Natural killer cell (primary cell): ENCODE results near the gene RBM10. TPM values are rescaled to one million over a fixed set of nuclear protein-coding genes. Genes with fewer than 3 reads are reported as not detected.
A peak's percentile ranks its signal among the peaks of the same experiment; 100 is the strongest.

Experiments
- ATAC-seq, 3 donors: fragments of 150-1000 bp in 2 of 3; fragments of 200-7000 bp in 1 of 3; cut with Tn5 transposase; 1 replicate in 1 of 3; 2 replicates in 2 of 3; pipeline ENCODE4 v1.10.0; 2021; ENCODE audit warnings: mild to moderate bottlenecking in 2 of 3, moderate library complexity in 2 of 3
- DNase-seq, 2 donors: peaks; one replicate each; pipeline versions ENCODE4 v3.0.0 to v3.0.0-alpha.2; 2013 to 2021; ENCODE audit warnings: mixed read lengths in 1 of 2
- H3K27ac ChIP-seq: one replicate; pipeline ENCODE4 v1.5.1; 2013; ENCODE audit warnings: mild to moderate bottlenecking, low read length
- H3K27me3 ChIP-seq: one replicate; pipeline ENCODE4 v1.6.1; 2013; ENCODE audit warnings: low read length; ENCODE audit not compliant: control insufficient read depth, insufficient read depth
- H3K36me3 ChIP-seq: one replicate; pipeline ENCODE4 v1.6.1; 2013; ENCODE audit warnings: low read length; ENCODE audit not compliant: control insufficient read depth, insufficient read depth
- H3K4me1 ChIP-seq: one replicate; pipeline ENCODE4 v1.6.1; 2013; ENCODE audit warnings: low read length; ENCODE audit not compliant: control insufficient read depth, insufficient read depth
- H3K4me3 ChIP-seq: one replicate; pipeline ENCODE4 v1.5.1; 2013; ENCODE audit warnings: low read length
- H3K9me3 ChIP-seq: one replicate; pipeline ENCODE4 v1.6.1; 2013; ENCODE audit warnings: low read length; ENCODE audit not compliant: control insufficient read depth, insufficient read depth
- H3K27ac Mint-ChIP-seq, 2 donors: one replicate each; pipeline ENCODE4 v1.8.0; 2022; ENCODE audit warnings: mild to moderate bottlenecking in 2 of 2, mixed read lengths in 2 of 2, moderate library complexity in 1 of 2
- H3K27me3 Mint-ChIP-seq, 2 donors: one replicate each; pipeline ENCODE4 v1.8.0; 2022; ENCODE audit warnings: low read depth in 2 of 2, mixed read lengths in 2 of 2
- H3K36me3 Mint-ChIP-seq: one replicate; pipeline ENCODE4 v1.8.0; 2022; ENCODE audit warnings: mixed read lengths
- H3K4me1 Mint-ChIP-seq, 2 donors: one replicate each; pipeline ENCODE4 v1.8.0; 2022; ENCODE audit warnings: mixed read lengths in 2 of 2
- H3K4me3 Mint-ChIP-seq: one replicate; pipeline ENCODE4 v1.8.0; 2022; ENCODE audit warnings: mild to moderate bottlenecking, moderate library complexity, mixed read lengths
- H3K9me3 Mint-ChIP-seq, 2 donors: one replicate each; pipeline ENCODE4 v1.8.0; 2022; ENCODE audit warnings: mixed read lengths in 2 of 2
- WGBS: methylation state at CpG from one replicate; pipeline ENCODE4 v1.1.7; 2013; ENCODE audit warnings: missing lambda C conversion rate; ENCODE audit not compliant: insufficient coverage; 5-methylcytosine and 5-hydroxymethylcytosine counted together
- intact Hi-C: fragments of 100-400 bp; cut with micrococcal nuclease; formaldehyde crosslinking; loops from one replicate; pipeline ENCODE4 v1.14.2; 2022
- total RNA-seq, 4 donors: library from RNA; stranded (reverse); fragments of 120-200 nt in 1 of 4; gene quantifications; one replicate each; pipeline versions ENCODE4 v1.2.3 to v1.2.4, GENCODE V29; 2013 to 2022
- TF ChIP-seq, protein P1 (sequence below): fragments of 200-600 bp; IDR thresholded peaks from one replicate; pipeline ENCODE4 v1.8.0; 2022; ENCODE audit warnings: antibody characterized with exemption

RBM10 gene
- total RNA-seq, 3 donors from 2014 or later (not counting 1 experiment from before 2014, with no cell fraction given): 37.5 to 43.7 (median 39.4) TPM

GRCh38 chrX:47190445-47191269 lies 45.6 kb downstream of the RBM10 start:
- WGBS: 3% methylated on average over 40 of the region's 40 CpGs
- H3K36me3 ChIP-seq: peaks cover 11% of the 10 kb centered on the region
- intact Hi-C loops: loop anchor here (5.0 to 10.0 kb wide), 3 partner anchors 172 to 832 kb away; partner anchors contain the start of gene ZNF81
- Mint-ChIP-seq H3K4me3 (peak overlapping the region; percentile 94), H3K9me3 (no peaks in the 10 kb centered on the region), H3K27me3 (no peaks in the 10 kb centered on the region), H3K36me3 (no peaks in the 10 kb centered on the region), H3K27ac (peak overlapping the region; percentile 93 to 95), H3K4me1 (peaks cover 29 to 32% of the 10 kb centered on the region in 2 donors)
- peaks cover 46% of the 10 kb centered on the region for H3K4me1 ChIP-seq
- DNase-seq: peak; percentile 64 to 91
- no peaks in the 10 kb centered on the region for H3K27me3 ChIP-seq
- H3K9me3 ChIP-seq: no peaks in the 10 kb centered on the region
- ATAC-seq: peak; percentile 75 to 89 (median 76)
- peak overlapping the region; percentile 92 for H3K27ac ChIP-seq
- TF ChIP-seq, protein P1, sequence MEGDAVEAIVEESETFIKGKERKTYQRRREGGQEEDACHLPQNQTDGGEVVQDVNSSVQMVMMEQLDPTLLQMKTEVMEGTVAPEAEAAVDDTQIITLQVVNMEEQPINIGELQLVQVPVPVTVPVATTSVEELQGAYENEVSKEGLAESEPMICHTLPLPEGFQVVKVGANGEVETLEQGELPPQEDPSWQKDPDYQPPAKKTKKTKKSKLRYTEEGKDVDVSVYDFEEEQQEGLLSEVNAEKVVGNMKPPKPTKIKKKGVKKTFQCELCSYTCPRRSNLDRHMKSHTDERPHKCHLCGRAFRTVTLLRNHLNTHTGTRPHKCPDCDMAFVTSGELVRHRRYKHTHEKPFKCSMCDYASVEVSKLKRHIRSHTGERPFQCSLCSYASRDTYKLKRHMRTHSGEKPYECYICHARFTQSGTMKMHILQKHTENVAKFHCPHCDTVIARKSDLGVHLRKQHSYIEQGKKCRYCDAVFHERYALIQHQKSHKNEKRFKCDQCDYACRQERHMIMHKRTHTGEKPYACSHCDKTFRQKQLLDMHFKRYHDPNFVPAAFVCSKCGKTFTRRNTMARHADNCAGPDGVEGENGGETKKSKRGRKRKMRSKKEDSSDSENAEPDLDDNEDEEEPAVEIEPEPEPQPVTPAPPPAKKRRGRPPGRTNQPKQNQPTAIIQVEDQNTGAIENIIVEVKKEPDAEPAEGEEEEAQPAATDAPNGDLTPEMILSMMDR: no peak
- H3K4me3 ChIP-seq: peak overlapping the region; percentile 58

- H3K4me3 Mint-ChIP-seq: peak overlapping the region; percentile 94
- H3K4me1 ChIP-seq: peaks cover 52% of the 10 kb centered on the region
- DNase-seq (peak; percentile 39 to 74), ATAC-seq (peak in 1 of 3 donors; percentile 35)
- H3K27ac Mint-ChIP-seq: peak overlapping the region; percentile 93 to 95
- H3K4me1 Mint-ChIP-seq: peaks cover 36 to 39% of the 10 kb centered on the region in 2 donors
- intact Hi-C loops: loop anchor here (5.0 to 10.0 kb wide), 3 partner anchors 171 to 831 kb away; partner anchors contain the start of gene ZNF81
- peak overlapping the region; percentile 58 for H3K4me3 ChIP-seq
- H3K27me3 Mint-ChIP-seq: no peaks in the 10 kb centered on the region
- WGBS: under 1% methylated on average over 26 of the region's 26 CpGs
- TF ChIP-seq, protein P1: no peak
- no peaks in the 10 kb centered on the region for H3K36me3 Mint-ChIP-seq
- peak overlapping the region; percentile 92 for H3K27ac ChIP-seq
- no peaks in the 10 kb centered on the region for H3K9me3 ChIP-seq
- no peaks in the 10 kb centered on the region for H3K9me3 Mint-ChIP-seq
- peaks cover 6% of the 10 kb centered on the region for H3K36me3 ChIP-seq
- no peaks in the 10 kb centered on the region for H3K27me3 ChIP-seq
Observed at GRCh38 chrX:47191331-47191730, 46.3 kb downstream of the RBM10 start.

DNA sequence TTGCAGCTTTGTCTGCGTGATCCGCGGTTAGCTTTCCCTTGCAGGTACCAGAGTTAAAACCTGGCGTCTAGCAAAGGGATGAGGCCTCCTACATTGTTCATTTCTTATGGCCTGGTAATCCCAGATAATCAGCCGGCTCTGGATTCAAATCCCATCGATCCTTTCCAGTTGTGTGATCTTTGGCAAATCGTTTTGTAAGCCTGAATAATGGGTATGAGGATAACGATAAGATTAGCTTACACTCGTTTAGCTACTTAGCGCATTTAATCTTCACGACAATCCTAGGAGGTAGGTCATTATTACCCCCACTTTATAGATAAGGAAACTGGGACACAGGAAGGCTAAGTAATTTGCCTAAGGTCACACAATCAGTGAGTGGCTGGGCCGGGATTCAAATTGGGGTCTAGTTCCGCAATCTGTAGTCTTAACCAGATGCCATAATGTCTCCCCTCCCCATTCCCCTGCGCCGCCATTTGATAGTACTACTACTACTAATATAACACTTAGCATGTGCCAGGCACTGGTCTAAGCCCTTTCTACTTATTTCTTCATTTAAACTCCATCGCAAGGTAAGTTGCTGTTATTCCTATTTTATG lies 46.9 kb downstream of the RBM10 start:
- peaks cover under 1% of the 10 kb centered on the region for H3K36me3 ChIP-seq
- Mint-ChIP-seq H3K27me3 (no peaks in the 10 kb centered on the region), H3K36me3 (no peaks in the 10 kb centered on the region), H3K4me1 (peaks cover 42 to 44% of the 10 kb centered on the region in 2 donors), H3K4me3 (peak overlapping the region; percentile 94), H3K9me3 (no peaks in the 10 kb centered on the region), H3K27ac (peak overlapping the region; percentile 93 to 95)
- TF ChIP-seq, protein P1: no peak
- DNase-seq: no peak
- H3K4me1 ChIP-seq: peaks cover 57% of the 10 kb centered on the region
- intact Hi-C loops: loop anchor here (5.0 to 10.0 kb wide), 3 partner anchors 170 to 830 kb away; partner anchors contain the start of gene ZNF81
- WGBS: 43% methylated on average over 9 of the region's 16 CpGs
- H3K27me3 ChIP-seq: no peaks in the 10 kb centered on the region
- no peak for ATAC-seq
- peak overlapping the region; percentile 92 for H3K27ac ChIP-seq
- peak overlapping the region; percentile 58 for H3K4me3 ChIP-seq
- H3K9me3 ChIP-seq: no peaks in the 10 kb centered on the region
